ENCODE measurements around the gene PCNX2. TPM values are rescaled to one million over a fixed set of nuclear protein-coding genes. Genes with fewer than 3 reads are reported as not detected.

Gene PCNX2
- total and polyA plus RNA-seq, 2 donors (not counting 1 experiment from before 2014, with no cell fraction given), result 17.6 to 34.7 TPM

DNA sequence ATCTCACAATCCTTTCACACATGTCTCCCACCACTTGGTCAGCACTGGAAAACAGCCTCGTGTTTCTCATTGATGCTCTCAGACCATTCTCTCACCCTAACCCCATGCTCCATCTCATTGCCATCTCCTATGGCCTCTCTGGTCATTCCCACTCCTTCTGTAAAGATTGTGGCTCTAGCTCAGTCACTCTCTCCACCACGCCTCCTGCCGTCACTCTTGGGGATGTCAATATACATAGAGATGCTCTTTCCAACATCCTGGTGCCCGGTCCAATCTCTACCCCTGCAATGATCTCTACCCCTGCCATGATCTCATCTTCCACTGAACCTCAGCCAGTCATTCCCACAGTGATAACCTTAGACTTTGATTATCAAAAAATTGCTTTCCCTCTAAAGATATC, 255.0 kb downstream of the PCNX2 start:
- H3K9me3 Mint-ChIP-seq (ENCODE audit: insufficient read depth), result no peaks in the 10 kb centered on the region
- WGBS (ENCODE audit: insufficient coverage), result 99% methylated on average over 4 of the region's 4 CpGs
- no peak overlapping the region for H3K27ac Mint-ChIP-seq
- H3K4me1 Mint-ChIP-seq, result no peaks in the 10 kb centered on the region
- Histone ChIP-seq H3K4me2 (replicated peaks; ENCODE audit: low read depth, low read length, poor library complexity, severe bottlenecking) (no peak overlapping the region), H3K4me3 (ENCODE audit: control extremely low read depth in 1 of 5, extremely low read depth in 1 of 5, insufficient read depth in 1 of 5, low read depth in 2 of 5, low read length in 4 of 5) (no peak overlapping the region), H3K36me3 (replicated peaks in 1 of 2; ENCODE audit: control extremely low read depth in 1 of 2, control insufficient read depth in 1 of 2, extremely low read depth in 1 of 2, insufficient read depth in 2 of 2, low read length in 1 of 2) (no peaks in the 10 kb centered on the region), H3K4me1 (ENCODE audit: control insufficient read depth in 2 of 2, insufficient read depth in 2 of 2, low read length in 2 of 2) (no peaks in the 10 kb centered on the region), H4K20me1 (ENCODE audit: control insufficient read depth, insufficient read depth, low read length, poor library complexity, severe bottlenecking) (no peaks in the 10 kb centered on the region), H3K9ac (ENCODE audit: low read length) (no peak overlapping the region), H3K9me3 (ENCODE audit: control extremely low read depth in 1 of 3, control insufficient read depth in 2 of 3, insufficient read depth in 1 of 3, low read length in 2 of 3) (no peaks in the 10 kb centered on the region), H3K79me2 (ENCODE audit: control insufficient read depth, insufficient read depth, low read length) (no peaks in the 10 kb centered on the region), H2AFZ (ENCODE audit: insufficient read depth, low read depth, low read length, poor library complexity, severe bottlenecking) (no peak overlapping the region), H3K27me3 (replicated peaks in 1 of 4; ENCODE audit: control extremely low read depth in 1 of 4, control insufficient read depth in 3 of 4, insufficient read depth in 4 of 4, low read length in 3 of 4) (no peaks in the 10 kb centered on the region), H3K27ac (ENCODE audit: low read length in 2 of 2) (no peak overlapping the region)
- POLR2A ChIA-PET, result no interaction called here
- ATAC-seq (ENCODE audit: low read depth) (no peak), DNase-seq (no peak)
- no peaks in the 10 kb centered on the region for H3K27me3 Mint-ChIP-seq
- no peak overlapping the region for H3K4me3 Mint-ChIP-seq
- intact Hi-C loops (cut with micrococcal nuclease), result no loop called here
- TF ChIP-seq, protein P1, sequence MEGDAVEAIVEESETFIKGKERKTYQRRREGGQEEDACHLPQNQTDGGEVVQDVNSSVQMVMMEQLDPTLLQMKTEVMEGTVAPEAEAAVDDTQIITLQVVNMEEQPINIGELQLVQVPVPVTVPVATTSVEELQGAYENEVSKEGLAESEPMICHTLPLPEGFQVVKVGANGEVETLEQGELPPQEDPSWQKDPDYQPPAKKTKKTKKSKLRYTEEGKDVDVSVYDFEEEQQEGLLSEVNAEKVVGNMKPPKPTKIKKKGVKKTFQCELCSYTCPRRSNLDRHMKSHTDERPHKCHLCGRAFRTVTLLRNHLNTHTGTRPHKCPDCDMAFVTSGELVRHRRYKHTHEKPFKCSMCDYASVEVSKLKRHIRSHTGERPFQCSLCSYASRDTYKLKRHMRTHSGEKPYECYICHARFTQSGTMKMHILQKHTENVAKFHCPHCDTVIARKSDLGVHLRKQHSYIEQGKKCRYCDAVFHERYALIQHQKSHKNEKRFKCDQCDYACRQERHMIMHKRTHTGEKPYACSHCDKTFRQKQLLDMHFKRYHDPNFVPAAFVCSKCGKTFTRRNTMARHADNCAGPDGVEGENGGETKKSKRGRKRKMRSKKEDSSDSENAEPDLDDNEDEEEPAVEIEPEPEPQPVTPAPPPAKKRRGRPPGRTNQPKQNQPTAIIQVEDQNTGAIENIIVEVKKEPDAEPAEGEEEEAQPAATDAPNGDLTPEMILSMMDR (IDR thresholded peaks at IDR 0.05), result no peak
- TF ChIP-seq EZH2 (IDR thresholded peaks at IDR 0.05; ENCODE audit: borderline replicate concordance, insufficient read depth, low read depth, low read length, poor library complexity, severe bottlenecking), result no peak
- CTCF ChIA-PET, result no interaction called here

DNA sequence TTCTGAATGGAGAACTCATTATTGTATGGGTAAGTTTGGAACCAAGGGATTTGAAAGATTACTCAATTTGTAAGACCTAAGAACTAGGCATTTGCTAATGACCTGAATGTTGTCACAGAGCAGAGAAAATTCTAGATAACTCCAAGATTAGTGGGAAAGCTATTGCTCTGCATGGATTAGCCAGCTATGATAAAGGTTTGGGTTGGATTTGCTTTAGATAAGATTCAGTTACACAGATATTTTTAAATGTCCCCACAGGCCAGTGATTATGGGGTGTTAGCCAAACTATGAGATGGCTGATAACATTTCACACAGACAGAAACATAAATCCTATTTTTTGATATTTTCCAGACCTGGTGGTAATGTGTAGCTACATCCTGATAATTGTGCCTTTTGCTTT, 256.9 kb downstream of the PCNX2 start:
- Mint-ChIP-seq H3K27ac (no peak overlapping the region), H3K9me3 (ENCODE audit: insufficient read depth) (no peaks in the 10 kb centered on the region), H3K4me3 (no peak overlapping the region), H3K4me1 (no peaks in the 10 kb centered on the region), H3K27me3 (no peaks in the 10 kb centered on the region)
- ChIA-PET POLR2A (no interaction called here), CTCF (no interaction called here)
- Histone ChIP-seq H3K4me2 (replicated peaks; ENCODE audit: low read depth, low read length, poor library complexity, severe bottlenecking) (no peak overlapping the region), H3K4me1 (ENCODE audit: control insufficient read depth in 2 of 2, insufficient read depth in 2 of 2, low read length in 2 of 2) (no peaks in the 10 kb centered on the region), H3K27me3 (replicated peaks in 1 of 4; ENCODE audit: control extremely low read depth in 1 of 4, control insufficient read depth in 3 of 4, insufficient read depth in 4 of 4, low read length in 3 of 4) (no peaks in the 10 kb centered on the region), H4K20me1 (ENCODE audit: control insufficient read depth, insufficient read depth, low read length, poor library complexity, severe bottlenecking) (no peaks in the 10 kb centered on the region), H3K9me3 (ENCODE audit: control extremely low read depth in 1 of 3, control insufficient read depth in 2 of 3, insufficient read depth in 1 of 3, low read length in 2 of 3) (peaks cover 0 to 6% (median 0%) of the 10 kb centered on the region in 3 donors), H3K36me3 (replicated peaks in 1 of 2; ENCODE audit: control extremely low read depth in 1 of 2, control insufficient read depth in 1 of 2, extremely low read depth in 1 of 2, insufficient read depth in 2 of 2, low read length in 1 of 2) (no peaks in the 10 kb centered on the region), H2AFZ (ENCODE audit: insufficient read depth, low read depth, low read length, poor library complexity, severe bottlenecking) (no peak overlapping the region), H3K79me2 (ENCODE audit: control insufficient read depth, insufficient read depth, low read length) (no peaks in the 10 kb centered on the region), H3K27ac (ENCODE audit: low read length in 2 of 2) (no peak overlapping the region), H3K4me3 (ENCODE audit: control extremely low read depth in 1 of 5, extremely low read depth in 1 of 5, insufficient read depth in 1 of 5, low read depth in 2 of 5, low read length in 4 of 5) (no peak overlapping the region), H3K9ac (ENCODE audit: low read length) (no peak overlapping the region)
- TF ChIP-seq, protein P1 (IDR thresholded peaks at IDR 0.05), result no peak
- TF ChIP-seq EZH2 (IDR thresholded peaks at IDR 0.05; ENCODE audit: borderline replicate concordance, insufficient read depth, low read depth, low read length, poor library complexity, severe bottlenecking), result no peak
- no peak for DNase-seq
- intact Hi-C loops (cut with micrococcal nuclease), result no loop called here
- no peak for ATAC-seq (ENCODE audit: low read depth)

Data from B cell (primary cell).